ACHN (cell line): ENCODE measurements around the gene TMEM185A.
"Not testable (repeated sequence)": the region's sequence is repeated elsewhere in the genome, so short reads cannot be mapped to it uniquely, and the experiment has no call there.

Experiments
- DNase-seq: peaks from one replicate; pipeline ENCODE4 v3.0.0-alpha.2; 2015
- in situ Hi-C: cut with HindIII; loops from 2 replicates; pipeline ENCODE4 v1.10.0; 2017; ENCODE audit warnings: low sequenced_read_pairs, low pct_ligation_motif_present, low pct_unique_long_range_greater_than_20kb

Gene TMEM185A

DNA sequence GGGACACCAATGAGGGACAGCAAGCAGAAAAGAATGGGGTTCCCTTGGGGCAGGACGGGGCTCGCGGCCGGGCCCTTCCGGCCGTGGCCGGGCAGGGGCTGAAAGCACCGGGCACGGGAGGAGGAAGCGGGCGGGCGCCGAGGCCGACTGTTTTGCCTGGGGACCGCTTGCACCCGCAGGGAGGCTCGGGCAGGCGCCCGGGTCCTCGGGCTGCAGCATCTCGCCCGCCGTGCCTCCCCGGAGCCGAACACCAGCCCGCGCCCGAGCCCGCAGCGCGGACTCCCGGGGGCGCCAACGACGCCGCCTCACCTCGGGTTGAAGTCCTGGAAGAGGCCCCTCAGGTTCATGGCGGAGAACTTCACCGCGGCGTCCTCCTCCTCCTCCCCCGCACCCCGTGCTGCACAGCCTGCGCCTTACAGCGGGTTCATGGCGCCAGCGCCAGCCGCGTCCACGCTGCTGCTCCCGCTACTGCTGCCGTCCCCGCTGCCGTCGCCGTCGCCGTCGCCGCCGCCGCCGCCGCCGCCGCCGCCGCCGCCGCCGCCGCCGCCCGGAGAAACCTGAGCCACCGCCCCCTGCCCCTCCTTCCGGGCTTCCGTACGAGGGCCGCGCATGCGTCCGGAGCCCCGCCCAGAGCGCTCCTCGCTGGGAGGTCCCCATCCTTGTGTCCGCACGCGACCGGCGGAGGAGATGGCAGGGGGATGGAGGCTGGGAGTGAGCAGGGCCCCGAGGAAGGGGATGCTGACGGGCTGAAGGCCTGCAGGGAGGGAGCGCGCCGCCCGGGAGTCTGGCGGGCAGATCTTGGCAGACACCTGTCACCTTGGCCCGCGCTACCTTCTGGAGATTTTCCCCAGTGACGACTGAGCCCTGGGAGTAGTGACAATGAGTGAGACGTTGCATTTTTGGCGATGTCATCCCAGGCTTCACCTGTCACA, at the start of gene TMEM185A:
Gene TMEM185A (minus strand): TSS at position 559 of the 932 bp plus-strand sequence. CDS start 212 bp downstream, at position 347.
- in situ Hi-C loops = no loop called here
- DNase-seq = peak; percentile 37

DNA sequence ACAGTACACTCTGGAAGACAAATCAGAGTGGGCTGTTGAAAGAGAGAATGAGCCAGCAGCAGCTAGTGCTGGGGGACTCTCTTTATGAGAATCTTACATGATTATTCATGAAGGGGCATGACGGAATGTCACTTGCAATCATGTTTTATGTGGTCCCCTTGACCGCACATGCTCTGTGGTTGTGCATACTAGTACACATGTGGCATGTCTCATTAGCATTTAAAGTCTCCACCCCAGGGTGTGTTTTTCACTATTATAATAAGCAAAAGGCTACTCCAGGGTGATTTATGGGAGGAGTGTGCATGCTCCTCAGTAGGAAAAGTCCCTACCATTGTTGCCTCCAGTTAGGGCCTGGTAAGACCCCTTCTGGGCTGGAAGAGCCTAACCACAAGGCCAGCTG, 49.6 kb upstream of the TMEM185A start:
- in situ Hi-C loops = no loop called here
- DNase-seq = no peak

DNA sequence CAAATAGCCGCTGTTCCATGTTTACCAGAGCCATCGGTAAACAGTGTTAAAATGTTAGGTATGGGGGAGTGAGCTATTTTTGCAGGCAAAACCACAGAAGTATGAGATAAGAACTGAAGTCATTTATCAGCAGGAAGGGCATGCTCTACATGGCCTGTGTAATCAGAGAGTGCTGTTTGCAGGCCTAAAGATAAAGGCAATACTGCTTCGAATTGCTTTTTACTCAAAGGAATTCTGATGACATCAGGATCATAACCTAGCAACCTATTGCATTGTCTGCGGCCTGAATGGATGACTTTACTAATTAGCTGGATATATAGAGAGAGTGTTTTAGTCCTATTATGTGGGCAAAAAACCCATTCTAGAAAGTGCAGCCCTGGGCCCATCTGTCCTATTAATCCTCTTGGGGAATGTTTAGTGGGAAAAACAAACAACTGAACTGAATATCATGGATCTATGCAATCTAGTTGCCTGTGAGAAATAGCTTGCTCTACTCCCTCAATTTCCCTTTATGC, 47.6 kb upstream of the TMEM185A start:
- DNase-seq, in situ Hi-C loops: not testable (repeated sequence)

DNA sequence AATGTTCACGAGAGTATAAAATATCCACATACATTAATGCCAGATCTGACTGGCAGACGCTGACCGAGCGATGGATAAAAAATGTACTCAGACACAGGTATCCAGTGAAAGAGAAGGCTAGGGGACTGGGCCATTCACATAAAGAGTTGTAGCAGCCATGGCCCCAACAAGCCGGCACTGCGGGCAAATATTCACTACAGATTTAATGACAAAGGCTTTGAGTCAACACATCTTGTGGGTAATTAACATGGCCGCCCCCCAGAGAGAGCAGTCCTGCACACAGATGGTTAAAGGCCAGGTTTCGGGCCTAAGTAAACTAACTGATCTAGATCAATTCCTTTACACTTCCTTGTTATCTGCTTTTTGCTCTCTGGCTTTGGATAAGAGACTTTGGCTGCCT, 44.0 kb upstream of the TMEM185A start:
- in situ Hi-C loops, DNase-seq: not testable (repeated sequence)

DNA sequence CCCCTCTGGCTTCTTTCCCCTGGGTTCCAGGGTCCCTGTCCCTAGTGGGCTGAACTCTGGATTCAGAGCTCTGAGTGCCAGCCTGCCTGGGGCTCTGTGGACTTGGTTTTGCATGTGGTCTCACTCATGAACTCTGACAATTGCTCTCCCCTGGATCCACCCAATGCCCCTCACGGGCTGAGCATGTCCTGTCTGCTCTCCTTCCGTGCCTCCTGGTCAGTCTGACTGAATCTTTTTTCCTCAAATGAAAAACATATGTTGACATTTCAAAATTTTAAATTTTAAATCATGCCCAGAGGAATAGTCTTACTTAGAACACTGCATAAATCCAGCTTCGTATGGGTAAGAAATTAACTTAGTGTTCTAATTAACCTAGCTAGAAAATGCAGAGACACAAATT, 43.5 kb upstream of the TMEM185A start:
- in situ Hi-C loops, DNase-seq: not testable (repeated sequence)

DNA sequence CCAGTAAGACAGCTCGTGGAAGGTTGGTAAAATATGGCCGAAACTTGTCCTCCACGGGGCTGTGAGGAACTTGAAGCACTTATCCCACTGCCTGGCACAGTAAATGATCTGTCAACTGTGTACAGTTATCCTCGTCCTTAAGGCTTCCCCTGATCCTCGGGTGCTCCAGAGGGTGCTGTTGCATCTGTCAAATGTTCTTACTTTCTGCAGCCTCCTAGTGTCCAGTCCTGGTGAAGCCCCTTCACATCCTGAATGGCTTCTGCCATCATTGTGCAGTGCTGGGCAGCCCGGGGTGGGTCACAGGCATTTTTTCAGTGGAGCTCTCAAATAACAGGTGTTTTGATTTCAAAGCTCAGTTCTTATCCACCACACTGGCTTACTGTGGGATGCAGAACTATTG, 29.0 kb upstream of the TMEM185A start:
- in situ Hi-C loops = not testable (repeated sequence)

DNA sequence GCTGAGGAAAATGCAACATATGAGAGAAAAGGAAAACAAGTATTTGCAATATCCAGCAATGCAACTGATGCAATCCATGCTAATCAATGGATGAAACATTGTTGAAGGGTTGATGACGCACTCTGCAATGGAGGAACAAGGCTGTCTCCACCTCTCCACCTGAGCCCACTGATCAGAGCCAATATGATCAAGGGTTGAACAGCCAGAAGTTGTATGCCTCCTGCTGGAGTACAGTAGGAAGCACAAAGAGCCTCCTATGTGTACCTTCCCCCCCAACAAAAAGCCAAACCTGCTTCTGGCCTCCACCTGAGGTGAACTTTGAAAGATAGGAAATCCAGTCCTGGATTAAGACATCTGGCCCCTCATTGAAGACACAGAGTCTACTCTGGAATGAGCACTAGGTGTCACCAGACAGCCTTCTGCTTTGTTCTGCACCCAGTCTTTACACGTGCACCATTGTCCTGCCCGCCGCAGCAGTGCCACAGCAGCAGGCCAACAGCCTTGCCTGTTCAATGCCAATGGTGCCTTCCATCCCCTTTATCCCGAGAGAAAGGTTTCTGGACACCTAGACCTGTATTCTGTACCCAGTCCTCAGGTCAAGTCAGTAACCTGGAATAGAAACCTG, 24.8 kb upstream of the TMEM185A start:
- in situ Hi-C loops, DNase-seq: not testable (repeated sequence)

More for the DNA sequence above, 29.0 kb upstream of the TMEM185A start:
- not testable (repeated sequence) for DNase-seq

DNA sequence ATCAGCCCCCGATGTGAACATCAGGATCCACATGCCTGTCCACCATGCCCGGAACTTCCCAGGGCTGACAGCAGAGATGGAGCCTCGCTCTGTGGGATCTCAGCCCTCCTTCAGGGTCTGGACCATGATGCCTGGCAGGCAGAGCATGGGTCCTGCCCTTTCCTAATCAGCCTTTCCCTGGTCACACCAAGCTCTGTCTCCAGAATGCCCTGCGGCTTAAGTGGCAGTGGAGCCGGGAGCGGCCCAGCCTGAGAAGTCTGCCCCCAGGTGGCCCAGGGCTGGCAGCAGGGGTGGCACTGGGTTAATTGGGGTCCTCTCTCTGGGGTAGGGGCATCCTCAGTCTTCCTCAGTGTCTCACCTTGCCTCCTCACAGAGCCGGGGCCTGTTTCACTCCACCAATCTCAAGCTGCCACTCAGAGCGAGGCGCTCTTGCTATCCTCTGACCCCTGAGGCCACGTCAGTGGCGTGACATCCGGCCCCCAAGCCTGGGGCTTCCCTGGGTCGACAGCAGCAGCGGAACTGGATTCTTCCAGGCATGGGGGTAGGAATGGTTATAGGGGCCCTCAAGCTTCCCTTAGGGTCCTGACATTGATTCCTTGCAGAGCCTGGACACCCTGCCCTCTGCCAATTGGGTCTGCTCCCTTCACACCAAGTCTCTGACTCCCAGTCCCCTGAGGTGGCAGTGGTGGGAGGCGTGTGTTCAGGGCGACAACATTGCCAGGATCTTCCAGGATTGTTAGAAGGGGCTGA, 20.8 kb upstream of the TMEM185A start:
- DNase-seq = no peak
- in situ Hi-C loops = no loop called here

DNA sequence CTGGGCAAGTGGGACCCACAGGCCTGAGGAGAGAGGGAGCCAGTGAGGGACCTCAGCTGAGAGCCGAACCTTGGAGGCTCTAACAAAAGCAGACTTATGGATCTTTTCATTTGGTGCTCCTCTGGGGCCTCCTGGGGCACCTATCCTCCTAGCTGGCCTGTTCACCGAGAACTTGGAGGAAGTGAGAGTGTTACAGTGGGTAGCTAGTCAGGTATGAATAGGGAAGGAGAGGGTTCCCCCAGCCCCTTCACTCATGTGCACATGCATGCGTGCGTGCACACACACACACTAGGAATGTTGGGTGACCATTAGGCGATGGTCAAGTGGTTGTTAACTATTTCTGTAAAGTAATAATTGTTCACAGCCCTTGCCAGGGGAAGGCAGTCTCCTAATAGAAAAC, 18.6 kb upstream of the TMEM185A start:
- in situ Hi-C loops = no loop called here
- no peak for DNase-seq

DNA sequence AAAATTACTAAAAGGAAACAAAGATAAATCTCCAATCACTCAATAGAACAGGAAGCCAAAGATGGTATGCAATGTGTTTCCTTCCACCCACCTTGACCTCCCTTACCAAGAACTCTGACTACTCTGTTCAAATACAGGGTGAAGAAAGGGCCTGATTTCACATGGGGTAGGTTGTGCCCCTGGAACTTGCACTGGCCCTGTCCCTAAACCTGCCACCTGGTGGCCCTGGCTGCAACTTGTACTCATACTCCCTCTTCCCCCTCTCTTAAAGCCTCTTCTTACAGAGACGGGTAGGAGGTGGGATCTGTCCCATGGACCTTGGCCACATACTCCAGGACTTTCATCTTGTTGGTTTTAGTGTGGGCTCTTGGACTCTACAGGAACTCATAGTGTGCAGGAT, 17.3 kb upstream of the TMEM185A start:
- no peak for DNase-seq
- in situ Hi-C loops = no loop called here

DNA sequence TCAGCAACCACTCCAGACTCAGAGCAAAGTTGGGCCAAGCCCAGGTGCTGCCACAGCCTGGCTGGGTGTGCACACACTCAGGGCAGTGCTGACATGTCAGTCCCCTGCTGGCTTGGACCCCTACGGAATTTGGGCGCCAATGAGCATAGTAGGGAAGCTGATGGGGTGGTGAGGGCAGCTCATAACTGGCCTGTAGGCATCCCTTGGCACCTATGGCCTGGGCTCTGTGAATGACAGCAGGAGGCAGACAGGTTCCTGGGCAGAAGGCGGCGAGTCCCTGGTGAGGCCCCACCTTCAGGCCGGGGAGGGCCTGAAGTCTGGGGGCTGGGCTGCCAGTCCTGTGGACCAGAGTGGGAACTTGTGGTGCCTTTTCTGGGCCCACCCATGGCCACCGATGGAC, 15.9 kb upstream of the TMEM185A start:
- DNase-seq = no peak
- in situ Hi-C loops = no loop called here

DNA sequence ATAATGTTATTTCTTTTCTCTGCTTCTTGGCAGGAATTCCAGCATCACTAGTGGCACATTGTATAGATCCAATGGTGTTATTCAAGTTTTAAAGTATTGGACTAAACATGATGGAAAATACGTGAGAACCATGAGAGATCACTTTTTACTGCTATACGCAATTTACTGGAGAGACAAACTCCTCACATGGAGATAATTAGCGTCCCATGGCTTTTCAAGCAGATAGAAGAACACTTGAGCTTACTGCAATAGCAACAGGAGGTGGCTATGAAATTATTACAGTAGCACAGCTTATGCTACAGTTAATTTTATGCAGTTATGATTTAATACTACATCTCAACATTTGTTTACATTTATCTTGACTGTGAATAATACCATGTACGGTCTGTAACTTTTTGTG, 11.9 kb upstream of the TMEM185A start:
- in situ Hi-C loops = no loop called here
- DNase-seq = no peak

DNA sequence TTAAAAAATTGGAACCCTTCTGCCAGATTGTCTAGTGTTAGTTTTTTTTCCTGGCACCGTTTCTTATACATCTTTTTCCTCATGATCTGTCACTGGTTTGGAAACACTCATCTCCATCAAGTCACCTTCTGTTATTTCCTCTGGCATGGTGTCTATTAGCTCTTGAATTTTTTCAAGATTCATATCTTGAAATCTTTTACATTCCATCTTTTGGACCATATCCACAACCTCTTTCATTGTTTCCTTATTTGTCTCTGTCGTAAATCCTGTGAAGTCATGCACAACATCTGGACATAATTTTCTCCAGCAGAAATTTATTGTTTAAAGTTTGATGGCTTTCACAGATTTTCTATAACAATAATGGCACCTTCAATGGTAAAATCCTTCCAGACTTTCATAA, 10.2 kb upstream of the TMEM185A start:
- DNase-seq = no peak
- in situ Hi-C loops = no loop called here

DNA sequence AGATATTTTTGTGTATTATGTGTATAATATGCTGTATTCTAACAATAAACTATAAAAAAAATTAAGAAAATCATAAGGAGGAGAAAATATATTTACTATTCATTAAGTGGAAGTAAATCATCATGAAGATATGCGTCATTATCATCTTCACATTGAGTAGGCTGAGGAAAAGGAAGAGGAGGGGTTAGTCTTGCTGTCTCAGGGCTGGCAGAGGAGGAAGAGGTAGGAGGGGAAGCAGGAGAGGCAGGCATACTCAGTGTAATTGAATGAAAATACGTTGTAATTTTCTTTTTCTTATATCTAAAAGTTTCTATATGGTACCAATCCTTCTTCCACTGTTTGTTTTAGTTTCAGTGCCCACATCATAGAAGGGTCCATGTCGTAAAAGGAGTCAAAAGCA, 9.8 kb upstream of the TMEM185A start:
- DNase-seq = no peak
- in situ Hi-C loops = no loop called here

DNA sequence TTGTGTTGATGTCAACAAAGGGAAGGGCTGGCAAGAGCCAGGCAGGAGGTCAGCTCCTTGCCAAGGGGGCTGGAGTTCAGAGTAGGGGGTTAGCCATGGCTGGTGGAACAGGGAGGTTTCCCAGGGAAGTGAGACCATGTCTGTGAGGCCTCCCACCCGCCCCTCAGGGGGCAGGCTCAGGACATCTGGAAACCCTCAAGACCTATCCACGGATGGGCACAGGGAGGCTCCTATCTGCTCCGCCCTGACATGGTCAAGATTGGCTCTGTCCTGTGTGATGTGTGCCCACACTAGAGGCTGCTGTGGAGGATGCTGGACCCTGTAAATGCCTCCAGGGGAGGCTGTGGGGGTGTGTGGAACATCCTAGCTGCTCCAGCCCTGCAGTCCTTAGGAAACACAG, 8.0 kb upstream of the TMEM185A start:
- no peak for DNase-seq
- in situ Hi-C loops = no loop called here

DNA sequence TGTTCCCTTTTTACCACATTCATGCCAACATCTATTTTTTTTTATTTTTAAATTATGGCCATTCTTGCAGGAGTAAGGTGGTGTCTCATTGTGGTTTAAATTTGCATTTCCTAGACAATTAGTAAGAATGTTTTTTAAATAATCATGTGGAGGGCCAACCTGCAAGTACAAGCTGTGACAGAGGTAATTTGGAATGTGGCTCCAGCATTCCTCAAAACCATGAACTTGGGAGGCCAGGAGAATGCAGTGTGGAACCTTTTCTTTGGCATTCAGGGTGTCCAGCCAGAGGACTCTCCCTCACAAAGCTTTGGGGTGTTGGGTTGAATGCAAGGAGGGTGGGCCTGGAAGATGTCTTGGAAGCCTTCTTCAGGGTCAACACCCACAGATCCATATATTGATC, 7.3 kb upstream of the TMEM185A start:
- in situ Hi-C loops = no loop called here
- DNase-seq = peak; percentile 0

DNA sequence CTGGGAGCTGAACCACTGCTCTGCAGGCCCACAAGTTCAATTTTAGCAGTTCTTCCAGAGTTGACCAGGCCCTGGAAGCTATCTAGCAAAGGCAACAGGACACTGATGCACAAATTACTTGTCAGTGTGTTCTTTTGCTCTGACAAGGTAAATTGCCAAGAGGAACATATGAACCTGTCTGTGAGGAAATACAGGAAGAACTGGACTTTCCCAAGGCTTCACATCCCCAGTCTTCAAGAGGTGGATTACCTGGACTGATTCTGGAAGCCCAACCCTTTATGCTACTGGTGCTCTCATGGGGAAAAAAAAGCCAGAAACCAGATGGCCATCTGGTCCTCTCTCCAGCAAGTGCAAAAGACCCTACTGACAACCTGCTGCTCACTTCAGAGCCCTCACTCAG, 1.9 kb upstream of the TMEM185A start:
- DNase-seq = no peak
- in situ Hi-C loops = no loop called here

DNA sequence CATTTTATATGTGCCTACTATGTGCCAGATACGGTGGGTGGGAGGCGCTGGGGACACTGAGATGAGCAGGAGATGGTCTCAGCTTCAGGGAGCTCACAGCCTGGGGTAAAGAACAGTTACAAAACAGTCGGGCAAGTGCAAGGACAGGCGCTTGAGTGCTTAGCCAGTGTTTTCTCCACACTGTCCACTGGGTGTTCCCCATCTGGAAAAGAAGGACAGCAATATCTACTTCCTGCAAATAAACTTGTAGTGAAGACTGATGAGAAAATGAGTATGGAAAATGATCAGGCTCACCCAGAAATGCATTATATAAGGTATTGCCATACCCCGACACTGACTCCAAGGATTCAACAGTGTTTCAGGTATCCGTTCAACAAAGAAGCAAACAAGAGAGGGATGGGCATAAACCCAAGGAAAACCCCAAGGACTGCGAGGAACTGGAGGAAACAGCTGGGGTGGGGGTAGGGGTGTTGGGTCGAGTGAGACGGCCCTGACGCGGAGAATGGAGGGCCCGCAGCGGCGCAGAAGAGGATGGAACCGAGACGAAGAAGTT, 835 bp downstream of the TMEM185A start:
- in situ Hi-C loops = no loop called here
- DNase-seq = peak; percentile 33
